Stimulated activated CD4-positive, alpha-beta T cell treated with anti-CD3 and anti-CD28 coated beads, Interleukin-12 subunit alpha, Interleukin-12 subunit beta, amount 100 ng/mL, for 24 hours (primary cell): ENCODE measurements around the gene AKR1C3.
"Not testable (repeated sequence)": the region's sequence is repeated elsewhere in the genome, so short reads cannot be mapped to it uniquely, and the experiment has no call there.

Source experiments
- DNase-seq, 2 experiments: peaks; one replicate each; pipeline ENCODE4 v3.0.0-alpha.2; 2020; ENCODE audit warnings: low read depth in 2 of 2

AKR1C3 gene

DNA sequence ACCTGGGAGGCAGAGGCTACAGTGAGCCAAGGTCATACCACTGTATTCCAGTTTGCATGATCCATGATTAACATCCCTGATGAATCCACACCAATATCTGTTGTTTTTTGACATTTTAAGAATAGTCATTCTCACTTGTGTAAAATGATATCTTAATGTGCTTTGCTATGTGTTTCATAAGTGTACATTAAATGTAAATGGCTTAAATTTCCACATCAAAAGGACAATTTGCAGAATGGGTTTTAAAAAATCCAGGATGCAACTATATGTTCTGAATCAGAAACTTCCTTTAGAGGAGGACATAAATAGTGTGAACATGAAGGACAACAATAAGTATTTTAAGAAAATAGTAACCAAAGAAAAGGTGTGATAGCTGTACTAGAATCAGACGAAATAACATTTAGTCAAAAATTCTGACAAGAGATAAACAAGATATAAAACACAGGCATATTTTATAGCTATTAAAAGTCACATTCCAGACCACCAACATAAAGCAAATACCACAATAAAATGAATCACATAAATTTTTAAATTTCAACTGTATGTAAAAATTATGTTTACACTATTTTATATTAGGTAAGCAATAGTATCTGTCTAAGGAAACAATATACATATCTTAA, 42.4 kb downstream of the AKR1C3 start:
- DNase-seq = no peak

DNA sequence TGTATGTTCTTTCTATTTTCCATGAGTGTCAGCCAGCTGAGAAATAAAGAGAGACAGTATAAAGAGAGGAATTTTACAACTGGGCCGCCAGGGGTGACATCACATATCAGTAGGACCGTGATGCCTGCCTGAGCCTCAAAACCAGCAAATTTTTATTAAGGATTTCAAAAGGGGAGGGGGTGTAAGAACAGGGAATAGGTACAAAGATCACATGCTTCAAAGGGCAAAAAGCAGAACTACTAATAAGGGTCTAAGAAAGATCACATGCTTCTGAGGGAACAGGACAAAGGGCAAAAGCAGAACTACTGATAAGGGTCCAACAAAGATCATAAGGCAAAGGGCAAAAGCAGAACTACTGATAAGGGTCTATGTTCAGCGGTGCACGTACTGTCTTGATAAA, 43.5 kb downstream of the AKR1C3 start:
- not testable (repeated sequence) for DNase-seq

DNA sequence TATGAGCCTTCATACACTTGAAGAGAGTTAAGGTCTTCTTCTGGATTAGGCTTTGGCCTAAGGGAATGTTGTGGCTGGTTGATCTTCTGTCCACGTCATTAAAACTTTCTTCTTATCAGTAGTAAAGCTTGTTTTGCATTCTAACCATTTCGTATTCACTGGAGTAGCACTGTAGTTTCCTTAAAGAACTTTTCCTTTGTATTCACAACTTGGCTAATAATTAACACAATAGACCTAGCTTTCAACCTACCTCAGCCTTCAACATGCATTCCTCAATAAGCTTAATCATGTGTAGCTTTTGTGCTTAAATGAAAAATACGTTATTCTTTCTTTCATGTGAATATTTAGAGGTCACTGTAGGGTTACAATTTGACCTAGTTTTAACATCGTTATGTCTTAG, 48.0 kb downstream of the AKR1C3 start:
- no peak for DNase-seq

DNA sequence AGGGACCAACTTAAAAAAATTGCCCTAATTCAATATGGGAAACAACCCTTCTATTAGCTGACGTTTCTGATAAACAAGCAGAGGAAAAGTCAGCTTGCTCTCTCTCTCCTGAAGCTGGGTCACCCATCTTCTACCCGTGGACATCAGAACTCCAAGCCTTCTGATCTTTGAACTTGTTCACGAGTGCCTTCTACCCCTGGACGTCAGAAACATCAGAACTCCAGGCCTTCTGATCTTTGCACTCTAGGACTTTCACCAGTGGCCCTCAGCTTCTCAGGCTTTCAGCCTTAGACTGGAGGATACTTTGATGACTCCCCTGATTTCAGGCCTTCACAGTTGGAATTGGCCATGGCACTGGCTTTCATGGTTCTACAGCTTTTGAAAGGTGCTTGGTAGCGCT, 48.9 kb downstream of the AKR1C3 start:
- no peak for DNase-seq

DNA sequence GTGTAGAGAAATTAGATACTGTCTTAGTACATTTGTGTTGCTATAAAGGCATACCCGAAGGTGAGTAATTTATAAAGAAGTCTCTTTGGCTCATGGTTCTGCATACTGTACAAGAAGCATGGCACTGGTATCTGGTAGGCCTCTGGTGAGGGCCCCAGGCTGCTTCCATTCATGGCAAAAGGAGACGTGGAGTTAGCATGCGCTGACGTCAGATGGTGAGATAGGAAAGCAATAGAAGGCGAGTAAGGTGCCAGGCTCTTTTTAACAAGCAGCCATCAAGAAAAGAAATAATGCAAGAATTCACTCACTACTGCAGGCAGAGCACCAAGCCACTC, 52.7 kb downstream of the AKR1C3 start:
- DNase-seq = no peak

DNA sequence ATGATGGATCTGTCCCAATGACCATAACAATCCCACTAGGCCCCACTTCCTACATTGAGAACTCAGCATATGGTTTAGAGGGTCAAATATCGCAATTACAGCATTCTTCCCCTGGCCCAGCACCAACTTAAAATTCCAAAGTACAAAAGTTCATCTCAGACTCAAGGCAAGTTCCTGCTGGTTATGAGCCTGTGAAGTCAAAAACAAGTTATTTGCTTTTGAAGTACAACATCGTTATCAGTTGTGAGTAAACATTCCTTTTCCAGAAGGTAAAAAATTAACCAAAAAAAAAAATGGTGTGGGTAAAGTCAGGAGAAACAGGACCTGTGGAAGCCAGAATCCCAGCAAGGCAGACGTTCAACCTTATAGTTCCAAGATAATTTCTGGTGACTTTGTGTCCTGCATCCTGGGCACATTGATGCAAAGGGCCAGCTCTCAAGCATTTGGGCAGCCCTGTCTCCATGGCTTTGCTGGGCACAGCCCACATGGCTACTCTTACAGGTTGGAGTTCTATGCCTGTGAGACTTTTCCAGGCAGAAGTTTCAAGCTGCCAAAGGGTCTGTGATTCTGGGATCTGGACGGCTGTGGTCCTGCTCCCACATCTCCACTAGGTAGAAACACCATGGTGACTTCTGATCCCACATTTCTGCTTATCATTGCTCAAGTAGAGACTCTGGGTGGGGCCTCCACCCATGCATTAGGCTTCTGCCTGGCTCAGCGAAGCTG, 53.2 kb downstream of the AKR1C3 start:
- DNase-seq = no peak

GRCh38 chr10:5147981-5148677, 53.9 kb downstream of the AKR1C3 start:
- no peak for DNase-seq

DNA sequence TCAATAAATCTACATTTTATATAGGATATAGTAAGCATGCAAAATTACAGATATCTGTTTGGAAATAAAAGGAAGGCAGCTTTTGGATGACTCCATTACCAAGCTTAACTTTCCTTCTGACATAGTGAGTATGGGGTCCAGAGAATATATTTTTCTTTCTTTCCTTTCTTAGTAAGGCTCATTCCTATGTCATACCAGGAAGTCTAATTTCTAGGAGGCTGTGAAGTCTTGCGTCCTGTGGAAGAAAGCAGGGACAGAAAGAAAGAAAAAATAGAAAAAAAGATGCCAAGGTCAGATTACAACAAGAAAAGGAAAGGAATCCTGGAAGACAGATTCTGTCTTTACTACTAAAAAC, 54.4 kb downstream of the AKR1C3 start:
- no peak for DNase-seq

DNA sequence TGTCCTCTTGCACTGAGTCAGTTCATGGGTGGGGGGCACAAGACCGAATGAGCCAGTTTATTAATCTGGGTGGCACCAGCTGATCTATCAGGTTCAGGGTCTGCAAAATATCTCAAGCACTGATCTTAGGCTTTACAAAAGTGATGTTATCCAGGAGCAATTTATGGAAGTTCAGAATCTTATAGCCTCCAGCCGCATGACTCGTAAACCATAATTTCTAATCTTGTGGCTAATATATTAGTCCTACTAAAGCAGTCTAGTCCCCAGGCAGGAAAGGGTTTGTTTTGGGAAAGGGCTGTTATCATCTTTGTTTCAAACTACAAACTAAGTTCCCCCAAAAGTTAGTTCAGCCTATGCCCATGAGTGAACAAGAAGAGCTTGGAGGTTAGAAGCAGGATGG, 56.9 kb downstream of the AKR1C3 start:
- no peak for DNase-seq

DNA sequence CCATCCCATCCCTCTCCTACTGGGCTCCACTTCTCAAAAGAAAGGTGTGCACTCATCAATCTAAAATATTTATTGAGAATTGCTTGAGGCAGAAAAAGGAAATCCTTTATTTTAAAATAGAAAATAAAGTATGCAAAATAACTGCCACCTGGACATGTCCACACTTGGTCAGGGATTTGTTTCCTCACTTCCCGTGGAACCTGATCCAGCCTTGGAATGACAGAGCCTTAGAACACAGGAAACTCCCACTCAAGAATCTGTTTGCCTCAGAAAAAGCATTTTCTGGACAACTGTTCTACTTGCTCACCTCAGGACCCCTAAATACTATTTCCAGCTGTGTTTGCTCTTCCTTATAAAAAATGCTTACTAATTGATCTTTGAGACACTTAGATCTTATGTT, 61.7 kb downstream of the AKR1C3 start:
- no peak for DNase-seq
